GM21423 (cell line): ENCODE measurements around the gene FRS2.
"Not testable (repeated sequence)": the region's sequence is repeated elsewhere in the genome, so short reads cannot be mapped to it uniquely, and the experiment has no call there.

Experiments used
- ATAC-seq: cut with Tn5 transposase; IDR thresholded peaks from one replicate; pipeline ENCODE4 v1.9.1; 2021; ENCODE audit warnings: mild to moderate bottlenecking, moderate library complexity; ENCODE audit not compliant: unreplicated experiment

The FRS2 gene

GRCh38 chr12:69570545-69571399, 100.6 kb downstream of the FRS2 start:
- ATAC-seq: peak; percentile 65

- ATAC-seq: no peak
Observed at GRCh38 chr12:69575346-69575745, 105.2 kb downstream of the FRS2 start.

GRCh38 chr12:69578283-69578682, 108.1 kb downstream of the FRS2 start:
- no peak for ATAC-seq

GRCh38 chr12:69579029-69579428, 108.8 kb downstream of the FRS2 start:
- ATAC-seq: no peak

GRCh38 chr12:69580074-69580473, 109.9 kb downstream of the FRS2 start:
- no peak for ATAC-seq

- no peak for ATAC-seq
Observed at GRCh38 chr12:69583203-69583602, 113.0 kb downstream of the FRS2 start.

GRCh38 chr12:69585189-69586062, 115.2 kb downstream of the FRS2 start, which contains the start of gene CCT2:
TSS of gene CCT2 (plus strand) at chr12:69585459. CDS start at chr12:69585522, 63 bp downstream.
- peak; percentile 97 for ATAC-seq

- ATAC-seq: no peak
Observed at GRCh38 chr12:69588527-69588926, 118.3 kb downstream of the FRS2 start.

GRCh38 chr12:69589082-69589481, 118.9 kb downstream of the FRS2 start:
- no peak for ATAC-seq

- no peak for ATAC-seq
Observed at GRCh38 chr12:69595689-69596088, 125.5 kb downstream of the FRS2 start.

GRCh38 chr12:69598174-69598753, 128.1 kb downstream of the FRS2 start:
- no peak for ATAC-seq

- no peak for ATAC-seq
Observed at GRCh38 chr12:69600804-69601203, 130.6 kb downstream of the FRS2 start.

GRCh38 chr12:69601962-69602685, 131.9 kb downstream of the FRS2 start:
- no peak for ATAC-seq

- no peak for ATAC-seq
Observed at GRCh38 chr12:69602954-69603353, 132.8 kb downstream of the FRS2 start.

GRCh38 chr12:69603556-69603955, 133.4 kb downstream of the FRS2 start:
- not testable (repeated sequence) for ATAC-seq

- ATAC-seq: not testable (repeated sequence)
Observed at GRCh38 chr12:69604275-69604674, 134.1 kb downstream of the FRS2 start.

GRCh38 chr12:69608114-69608513, 137.9 kb downstream of the FRS2 start:
- no peak for ATAC-seq

- no peak for ATAC-seq
Observed at GRCh38 chr12:69610126-69610525, 139.9 kb downstream of the FRS2 start.

- ATAC-seq: no peak
Observed at GRCh38 chr12:69610729-69611128, 140.5 kb downstream of the FRS2 start, which contains the start of gene LRRC10. TSS of gene LRRC10 (minus strand) at chr12:69610907. CDS start at chr12:69610838, 69 bp downstream.

- no peak for ATAC-seq
Observed at GRCh38 chr12:69613351-69613750, 143.2 kb downstream of the FRS2 start.

GRCh38 chr12:69616025-69616424, 145.8 kb downstream of the FRS2 start:
- ATAC-seq: no peak
